Measurements from ENCODE around the gene SLC16A10.
"Not testable (repeated sequence)": the region's sequence is repeated elsewhere in the genome, so short reads cannot be mapped to it uniquely, and the experiment has no call there.

The SLC16A10 gene

DNA sequence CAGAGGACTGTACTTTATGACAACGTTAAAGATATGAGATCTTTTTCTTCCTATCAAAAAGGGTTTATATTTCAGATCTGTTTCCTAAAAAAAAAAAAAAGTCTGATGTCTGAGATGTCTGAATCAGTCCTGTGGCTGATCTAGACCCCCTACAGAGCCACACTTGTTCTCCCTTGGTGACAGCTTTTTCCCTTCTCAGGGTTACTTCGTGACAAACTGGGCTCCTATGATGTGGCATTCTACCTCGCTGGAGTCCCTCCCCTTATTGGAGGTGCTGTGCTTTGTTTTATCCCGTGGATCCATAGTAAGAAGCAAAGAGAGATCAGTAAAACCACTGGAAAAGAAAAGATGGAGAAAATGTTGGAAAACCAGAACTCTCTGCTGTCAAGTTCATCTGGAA lies 134.5 kb downstream of the SLC16A10 start:
- DNase-seq = no peak

GRCh38 chr6:111222341-111222740 lies 135.0 kb downstream of the SLC16A10 start:
- DNase-seq = no peak

GRCh38 chr6:111228094-111228493 lies 140.8 kb downstream of the SLC16A10 start:
- no peak for DNase-seq

GRCh38 chr6:111230351-111231089 lies 143.2 kb downstream of the SLC16A10 start:
- no peak for DNase-seq

GRCh38 chr6:111231090-111231459 lies 143.8 kb downstream of the SLC16A10 start:
- no peak for DNase-seq

DNA sequence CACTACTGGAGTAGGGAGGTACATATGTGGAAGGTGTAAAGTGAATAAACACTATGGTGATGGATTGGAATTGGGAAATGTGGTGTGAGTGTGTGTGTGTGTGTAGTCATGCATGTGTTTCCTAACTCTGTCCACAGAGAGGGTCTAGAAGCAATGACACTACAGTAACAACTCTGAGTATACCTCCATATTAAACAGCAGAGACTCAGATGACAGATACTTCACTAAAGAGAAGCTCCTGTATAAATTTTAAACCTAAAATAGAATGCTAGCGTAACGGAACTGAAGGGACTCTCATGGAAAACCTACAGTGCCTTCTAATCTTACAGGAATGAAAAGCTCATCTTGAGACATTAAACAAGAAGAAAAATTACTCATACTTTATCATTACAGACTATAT lies 150.5 kb downstream of the SLC16A10 start:
- DNase-seq = no peak

DNA sequence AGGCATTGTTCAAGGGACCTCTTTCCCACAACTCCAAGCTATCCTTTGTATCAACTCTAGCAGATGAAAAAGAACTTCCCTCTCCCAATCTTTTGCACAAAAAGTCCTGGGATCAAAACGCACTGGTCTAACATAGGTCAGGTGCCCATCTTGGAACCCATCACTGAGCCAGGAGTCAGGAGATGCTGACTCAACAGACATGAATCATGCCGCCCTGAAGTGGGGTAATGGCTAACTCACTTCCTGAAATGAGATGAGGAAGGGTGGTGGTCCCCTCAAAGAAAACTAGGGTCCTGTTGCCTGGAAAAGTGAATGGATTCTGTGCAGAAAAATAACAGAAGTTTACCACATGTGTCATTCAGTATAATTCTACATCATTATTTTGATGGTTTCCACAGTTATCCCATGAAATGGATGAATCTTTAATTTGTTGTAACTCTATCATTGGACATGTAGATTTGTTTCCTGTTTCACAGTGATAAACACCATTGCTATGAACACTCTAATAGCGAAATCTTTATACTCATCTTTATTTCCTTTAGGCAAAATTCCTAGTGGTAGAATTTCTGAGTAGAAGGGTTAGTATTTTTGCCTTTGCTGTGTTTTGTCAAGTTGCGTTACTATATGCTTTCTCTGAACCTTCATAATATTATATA lies 151.3 kb downstream of the SLC16A10 start:
- DNase-seq = no peak

- DNase-seq = no peak
These were observed 152.2 kb downstream of the SLC16A10 start for GRCh38 chr6:111239461-111239860.

- no peak for DNase-seq
These were observed 155.1 kb downstream of the SLC16A10 start for GRCh38 chr6:111242452-111242851.

GRCh38 chr6:111243095-111243494 lies 155.8 kb downstream of the SLC16A10 start:
- no peak for DNase-seq

GRCh38 chr6:111248789-111249188 lies 161.5 kb downstream of the SLC16A10 start:
- no peak for DNase-seq

- DNase-seq = no peak
These were observed 163.6 kb downstream of the SLC16A10 start for GRCh38 chr6:111250791-111251354.

- DNase-seq = no peak
These were observed 165.4 kb downstream of the SLC16A10 start for GRCh38 chr6:111252726-111253125.

- DNase-seq = no peak
These were observed 166.9 kb downstream of the SLC16A10 start for GRCh38 chr6:111254004-111254778.

GRCh38 chr6:111254779-111255166 lies 167.5 kb downstream of the SLC16A10 start:
- DNase-seq = no peak

- DNase-seq = not testable (repeated sequence)
These were observed 168.5 kb downstream of the SLC16A10 start for GRCh38 chr6:111255838-111256237.

- no peak for DNase-seq
These were observed 169.3 kb downstream of the SLC16A10 start for GRCh38 chr6:111256646-111257045.

DNA sequence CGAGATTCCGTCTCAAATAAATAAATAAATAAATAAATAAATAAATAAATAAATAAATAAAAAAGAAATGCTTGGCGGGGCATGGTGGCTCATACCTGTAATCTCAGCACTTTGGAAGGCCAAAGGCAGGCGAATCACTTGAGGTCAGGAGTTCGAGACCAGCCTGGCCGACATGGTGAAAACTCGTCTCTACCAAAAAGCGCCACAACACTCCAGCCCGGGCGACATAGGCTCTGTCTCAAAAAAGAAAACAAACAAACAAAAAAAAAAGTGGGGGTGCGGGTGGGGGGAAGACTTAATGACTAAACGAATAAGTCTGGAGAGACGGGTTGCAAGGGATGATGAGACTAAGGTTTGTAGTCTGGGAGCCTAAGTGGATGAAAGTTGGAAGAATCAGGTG lies 170.7 kb downstream of the SLC16A10 start:
- no peak for DNase-seq

DNA sequence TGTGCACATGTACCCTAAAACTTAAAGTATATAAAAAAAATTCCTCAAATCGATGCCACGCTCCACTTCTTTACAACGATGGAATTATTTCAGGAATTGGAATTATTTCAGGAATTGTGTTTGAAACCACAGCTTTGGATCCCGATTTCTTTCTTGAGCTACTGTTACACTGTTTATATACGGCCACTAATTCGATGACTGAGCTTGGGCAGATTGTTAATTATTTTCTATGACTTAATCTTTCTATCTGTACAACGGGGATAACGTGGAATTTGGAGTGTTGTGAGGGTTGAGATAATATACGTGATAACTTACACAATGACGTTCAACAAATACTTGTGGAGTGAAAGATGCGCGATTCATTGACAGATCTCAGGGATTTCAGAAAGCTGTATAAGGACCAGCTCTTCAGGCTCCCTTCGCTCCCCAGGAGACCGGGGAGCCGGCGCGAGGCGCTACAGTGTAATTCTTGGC lies 171.3 kb downstream of the SLC16A10 start:
- no peak for DNase-seq

- peak; percentile 99 for DNase-seq
These were observed 172.0 kb downstream of the SLC16A10 start for GRCh38 chr6:111259089-111259831.

DNA sequence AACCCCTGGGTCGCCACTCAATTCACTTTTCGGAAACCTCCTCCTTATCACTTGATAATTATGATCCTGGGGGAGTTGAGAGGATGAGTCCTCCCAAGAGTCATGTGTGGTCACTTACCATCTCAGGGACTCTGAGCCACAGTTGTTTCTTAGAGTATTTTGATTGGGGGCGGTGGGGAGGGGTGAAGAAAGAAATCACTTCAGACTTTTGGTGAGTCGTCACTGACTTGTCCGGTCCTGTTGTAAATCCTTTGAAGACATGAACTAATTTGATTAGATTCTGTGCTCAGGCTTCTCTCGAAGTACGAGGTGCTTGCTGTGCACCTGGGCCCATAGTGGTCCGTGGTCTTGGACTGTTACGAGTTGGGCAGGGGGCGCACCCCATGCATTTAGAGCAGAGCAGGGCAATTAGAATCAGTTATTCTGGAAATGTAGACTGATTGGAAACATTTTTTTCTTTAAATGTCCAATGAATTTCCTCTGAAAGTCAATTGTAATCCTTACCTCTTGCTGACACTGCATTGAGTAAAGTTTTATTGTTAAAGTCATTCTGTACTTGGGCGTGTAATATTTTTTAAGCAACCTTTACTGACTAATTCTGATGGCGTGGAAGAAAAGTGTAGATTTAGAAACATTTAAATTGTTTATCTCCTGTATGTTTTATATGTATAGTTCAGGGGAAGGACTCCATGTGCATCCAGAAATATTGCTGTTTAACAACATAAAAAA lies 173.4 kb downstream of the SLC16A10 start:
- no peak for DNase-seq

- DNase-seq = no peak
These were observed 176.5 kb downstream of the SLC16A10 start for GRCh38 chr6:111263837-111264236.
